Measurements from ENCODE around the gene CPPED1.

CPPED1 gene

GRCh38 chr16:12729448-12729847 is 74.2 kb downstream of the CPPED1 start:
- no peak for DNase-seq

GRCh38 chr16:12728469-12728868 is 75.2 kb downstream of the CPPED1 start:
- DNase-seq = no peak

- no peak for DNase-seq
Measured at GRCh38 chr16:12724226-12724625, 79.5 kb downstream of the CPPED1 start.

- DNase-seq = no peak
Measured at GRCh38 chr16:12723681-12724080, 80.0 kb downstream of the CPPED1 start.

- DNase-seq = no peak
Measured at GRCh38 chr16:12721841-12722421, 81.8 kb downstream of the CPPED1 start.

GRCh38 chr16:12719972-12720371 is 83.7 kb downstream of the CPPED1 start:
- DNase-seq = no peak

- DNase-seq = no peak
Measured at GRCh38 chr16:12716658-12717057, 87.0 kb downstream of the CPPED1 start.

- DNase-seq = no peak
Measured at GRCh38 chr16:12709807-12710206, 93.9 kb downstream of the CPPED1 start.

GRCh38 chr16:12708266-12708665 is 95.4 kb downstream of the CPPED1 start:
- DNase-seq = no peak

- no peak for DNase-seq
Measured at GRCh38 chr16:12706628-12707027, 97.1 kb downstream of the CPPED1 start.

- no peak for DNase-seq
Measured at GRCh38 chr16:12704492-12705111, 99.1 kb downstream of the CPPED1 start.

- DNase-seq = no peak
Measured at GRCh38 chr16:12703935-12704334, 99.8 kb downstream of the CPPED1 start.

GRCh38 chr16:12700161-12700560 is 103.5 kb downstream of the CPPED1 start:
- no peak for DNase-seq

- DNase-seq = no peak
Measured at GRCh38 chr16:12699161-12699560, 104.5 kb downstream of the CPPED1 start.

GRCh38 chr16:12697437-12697836 is 106.2 kb downstream of the CPPED1 start:
- DNase-seq = no peak

- DNase-seq = no peak
Measured at GRCh38 chr16:12695454-12695853, 108.2 kb downstream of the CPPED1 start.

- no peak for DNase-seq
Measured at GRCh38 chr16:12690024-12690423, 113.7 kb downstream of the CPPED1 start.

GRCh38 chr16:12688951-12689850 is 114.5 kb downstream of the CPPED1 start:
- no peak for DNase-seq

- no peak for DNase-seq
Measured at GRCh38 chr16:12685806-12686205, 117.9 kb downstream of the CPPED1 start.

- DNase-seq = no peak
Measured at GRCh38 chr16:12682432-12683165, 121.1 kb downstream of the CPPED1 start.

GRCh38 chr16:12681653-12682052 is 122.0 kb downstream of the CPPED1 start:
- DNase-seq = no peak

- DNase-seq = no peak
Measured at GRCh38 chr16:12680531-12680930, 123.2 kb downstream of the CPPED1 start.

- DNase-seq = no peak
Measured at GRCh38 chr16:12679660-12680272, 123.9 kb downstream of the CPPED1 start.
